Activated B cell treated with CpG ODN at 0.5 μM for 24 hours (primary cell): Measurements from ENCODE around the gene GFRA3. TPM values are rescaled to one million over a fixed set of nuclear protein-coding genes. Genes with fewer than 3 reads are reported as not detected.

Experiments used
- ATAC-seq: fragments of 200-7000 bp; cut with Tn5 transposase; one replicate; pipeline ENCODE4 v1.10.0; 2021; ENCODE audit warnings: low read depth, mild to moderate bottlenecking, moderate library complexity
- CTCF ChIA-PET: fragments of 350-600 bp; sonication (Branson Sonifier 250); formaldehyde crosslinking; loops from one replicate; lab custom pipeline; 2021; ENCODE audit warnings: antibody characterized with exemption; lab: Charles Lee
- POLR2A ChIA-PET: fragments of 350-600 bp; sonication (Branson Sonifier 250); formaldehyde crosslinking; loops from one replicate; lab custom pipeline; 2021; ENCODE audit warnings: antibody characterized with exemption; lab: Charles Lee
- DNase-seq: peaks from one replicate; pipeline ENCODE4 v3.0.0; 2022
- H3K27ac Mint-ChIP-seq: one replicate; pipeline ENCODE4 v1.8.0; 2020; ENCODE audit warnings: mixed read lengths
- H3K27me3 Mint-ChIP-seq: one replicate; pipeline ENCODE4 v1.8.0; 2021; ENCODE audit warnings: mixed read lengths
- H3K36me3 Mint-ChIP-seq: one replicate; pipeline ENCODE4 v1.8.0; 2021; ENCODE audit warnings: low read depth, mixed read lengths
- H3K4me1 Mint-ChIP-seq: one replicate; pipeline ENCODE4 v1.8.0; 2021; ENCODE audit warnings: mixed read lengths
- H3K4me3 Mint-ChIP-seq: one replicate; pipeline ENCODE4 v1.8.0; 2020; ENCODE audit warnings: mild to moderate bottlenecking, mixed read lengths
- H3K9me3 Mint-ChIP-seq: one replicate; pipeline ENCODE4 v1.8.0; 2020; ENCODE audit warnings: mixed read lengths
- CTCF ChIP-seq: fragments of 200-600 bp; IDR thresholded peaks from one replicate; pipeline ENCODE4 v1.8.0; 2022; ENCODE audit warnings: antibody characterized with exemption, mild to moderate bottlenecking
- intact Hi-C: fragments of 100-400 bp; cut with micrococcal nuclease; formaldehyde crosslinking; loops from one replicate; pipeline ENCODE4 v1.15.1; 2024
- total RNA-seq: library from RNA; stranded (reverse); gene quantifications from 2 replicates; pipeline ENCODE4 v1.2.3, GENCODE V29; 2022

The GFRA3 gene
- total RNA-seq, 1 donor from 2014 or later: not detected

- Mint-ChIP-seq H3K36me3 (no peaks in the 10 kb centered on the region), H3K27me3 (peaks cover 42% of the 10 kb centered on the region), H3K4me3 (no peak overlapping the region), H3K9me3 (peaks cover 8% of the 10 kb centered on the region), H3K27ac (no peak overlapping the region), H3K4me1 (peaks cover 3% of the 10 kb centered on the region)
- no peak for TF ChIP-seq CTCF
- no peak for DNase-seq
- ChIA-PET CTCF (no interaction called here), POLR2A (interaction anchor here (0.7 to 1.8 kb wide), 2 partner anchors 10 to 11 kb away, joined by 3 to 4 read pairs; no protein-coding TSS in a partner anchor)
- ATAC-seq: no peak
- intact Hi-C loops: no loop called here
Observed at GRCh38 chr5:138223532-138223931, 50.9 kb downstream of the GFRA3 start.

DNA sequence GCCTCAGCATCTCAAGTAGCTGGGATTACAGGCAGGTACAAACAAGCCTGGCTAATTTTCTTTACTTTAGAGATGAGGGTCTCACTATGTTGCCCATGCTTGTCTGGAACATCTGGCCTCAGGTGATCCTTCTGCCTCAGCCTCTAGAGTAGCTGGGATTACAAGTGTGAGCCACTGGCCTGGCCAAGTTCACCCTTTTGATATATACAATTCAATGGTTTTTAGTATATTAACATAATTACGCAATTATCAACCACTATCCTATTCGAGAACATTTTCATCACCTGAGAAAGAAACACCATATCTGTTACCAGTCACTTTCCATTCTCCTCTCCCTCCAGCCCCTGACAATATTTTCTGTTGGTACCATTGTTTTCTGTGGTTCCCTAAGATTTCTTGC is 57.6 kb downstream of the GFRA3 start:
- no peak for DNase-seq
- Mint-ChIP-seq H3K27ac (no peak overlapping the region), H3K9me3 (no peaks in the 10 kb centered on the region), H3K27me3 (peaks cover 10% of the 10 kb centered on the region), H3K4me3 (no peak overlapping the region), H3K4me1 (peaks cover 19% of the 10 kb centered on the region), H3K36me3 (peaks cover 6% of the 10 kb centered on the region)
- TF ChIP-seq CTCF: no peak
- ATAC-seq: no peak
- CTCF ChIA-PET: no interaction called here
- intact Hi-C loops: loop anchor here (10.0 kb wide), 1 partner anchor 538 kb away; the partner anchor contains the start of gene CTNNA1
- POLR2A ChIA-PET: no interaction called here

GRCh38 chr5:138213161-138214029 is 61.0 kb downstream of the GFRA3 start, which contains the start of gene CDC23:
Gene CDC23 (minus strand): TSS chr5:138213323. CDS start chr5:138213312, 11 bp downstream.
- Mint-ChIP-seq H3K27me3 (no peaks in the 10 kb centered on the region), H3K9me3 (no peaks in the 10 kb centered on the region), H3K4me1 (peaks cover 27% of the 10 kb centered on the region), H3K4me3 (peak within 1 kb of the TSS; percentile 99), H3K27ac (peak within 1 kb of the TSS; percentile 93), H3K36me3 (peaks cover 14% of the 10 kb centered on the region)
- POLR2A ChIA-PET: interaction anchor here (0.6 to 2.7 kb wide), 14 partner anchors 9 to 528 kb away, joined by 3 to 15 read pairs (median 6); partner anchors contain the start of genes BRD8, CDC25C, ETF1 and FAM13B
- intact Hi-C loops: loop anchor here (1.0 to 10.0 kb wide), 5 partner anchors 35 to 541 kb away; partner anchors contain the start of genes BRD8, CTNNA1, HSPA9 and KDM3B
- DNase-seq: peak; percentile 67
- no peak for TF ChIP-seq CTCF
- CTCF ChIA-PET: interaction anchor here (1.2 kb wide), 2 partner anchors 19 to 140 kb away, joined by 3 to 6 read pairs; no protein-coding TSS in a partner anchor
- peak; percentile 96 for ATAC-seq

DNA sequence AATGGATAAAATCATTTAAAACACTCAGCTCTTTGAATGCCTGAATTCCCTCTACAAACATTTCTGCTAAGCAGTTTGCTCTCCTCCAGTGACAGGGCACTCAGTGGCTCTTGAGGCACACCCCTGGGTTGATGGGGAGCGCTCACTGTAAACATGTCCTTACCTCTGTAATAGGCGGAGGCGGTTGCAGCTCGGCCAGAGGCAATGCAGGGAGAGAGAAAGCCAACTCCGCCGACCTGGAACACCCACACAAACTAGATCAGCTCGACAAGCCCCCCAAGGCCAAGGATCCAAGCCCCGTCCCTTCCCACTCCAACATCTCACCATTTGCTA is 61.6 kb downstream of the GFRA3 start:
- DNase-seq (no peak), ATAC-seq (peak; percentile 12)
- intact Hi-C loops: loop anchor here (1.0 to 10.0 kb wide), 5 partner anchors 34 to 542 kb away; partner anchors contain the start of genes BRD8, CTNNA1, HSPA9 and KDM3B
- TF ChIP-seq CTCF: no peak
- ChIA-PET CTCF (interaction anchor here (1.1 to 1.2 kb wide), 3 partner anchors 19 to 141 kb away, joined by 3 to 6 read pairs (median 3); partner anchors contain the start of gene KDM3B), POLR2A (interaction anchor here (0.5 to 2.7 kb wide), 10 partner anchors 10 to 363 kb away, joined by 3 to 15 read pairs (median 6); partner anchors contain the start of genes BRD8, CDC25C, ETF1 and FAM53C)
- no peaks in the 10 kb centered on the region for H3K9me3 Mint-ChIP-seq
- no peaks in the 10 kb centered on the region for H3K27me3 Mint-ChIP-seq
- peak overlapping the region; percentile 93 for H3K27ac Mint-ChIP-seq
- H3K4me3 Mint-ChIP-seq: peak overlapping the region; percentile 99
- peaks cover 29% of the 10 kb centered on the region for H3K4me1 Mint-ChIP-seq
- H3K36me3 Mint-ChIP-seq: peaks cover 19% of the 10 kb centered on the region

DNA sequence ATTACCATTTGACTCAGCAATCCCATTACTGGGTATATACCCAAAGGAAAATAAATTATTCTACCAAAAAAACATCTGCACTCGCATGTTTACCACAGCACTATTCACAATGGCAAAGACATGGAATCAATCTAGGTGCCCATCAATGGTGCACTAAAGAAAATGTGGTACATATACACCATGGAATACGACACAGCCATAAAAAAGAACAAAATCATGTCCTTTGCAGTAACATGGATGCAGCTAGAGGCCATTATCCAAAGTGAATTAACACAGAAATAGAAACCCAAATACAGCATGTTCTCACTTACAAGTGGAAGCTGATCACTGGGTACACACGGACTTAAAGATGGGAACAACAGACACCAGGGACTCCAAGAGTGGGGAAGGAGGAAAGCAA is 63.4 kb downstream of the GFRA3 start:
- Mint-ChIP-seq H3K36me3 (peaks cover 22% of the 10 kb centered on the region), H3K27ac (no peak overlapping the region), H3K27me3 (no peaks in the 10 kb centered on the region), H3K4me3 (peak overlapping the region; percentile 52), H3K4me1 (peaks cover 29% of the 10 kb centered on the region), H3K9me3 (no peaks in the 10 kb centered on the region)
- no peak for DNase-seq
- intact Hi-C loops: loop anchor here (10.0 kb wide), 1 partner anchor 544 kb away; the partner anchor contains the start of gene CTNNA1
- ChIA-PET CTCF (no interaction called here), POLR2A (no interaction called here)
- TF ChIP-seq CTCF: no peak
- ATAC-seq: no peak
